Measurements from ENCODE around the gene CDIPT. TPM values are rescaled to one million over a fixed set of nuclear protein-coding genes. Genes with fewer than 3 reads are reported as not detected.
"Not testable (repeated sequence)": the region's sequence is repeated elsewhere in the genome, so short reads cannot be mapped to it uniquely, and the experiment has no call there.

CDIPT gene
- total RNA-seq, 3 donors from 2014 or later (not counting 1 experiment from before 2014, with no cell fraction given) = 42.3 to 66.9 (median 53.0) TPM

GRCh38 chr16:29910819-29911675, 48.0 kb upstream of the CDIPT start:
- H3K27me3 ChIP-seq (ENCODE audit: control insufficient read depth, insufficient read depth, low read length) = no peaks in the 10 kb centered on the region
- WGBS (ENCODE audit: insufficient coverage) = 96% methylated on average over 20 of the region's 20 CpGs
- no peak overlapping the region for H3K4me3 Mint-ChIP-seq
- DNase-seq (no peak), ATAC-seq (no peak)
- no peaks in the 10 kb centered on the region for H3K9me3 Mint-ChIP-seq
- no peak overlapping the region for H3K27ac ChIP-seq (ENCODE audit: low read length)
- no peaks in the 10 kb centered on the region for H3K4me1 Mint-ChIP-seq
- no peaks in the 10 kb centered on the region for H3K9me3 ChIP-seq (ENCODE audit: control insufficient read depth, insufficient read depth, low read length)
- no peaks in the 10 kb centered on the region for H3K27me3 Mint-ChIP-seq (ENCODE audit: low read depth in 2 of 2)
- H3K27ac Mint-ChIP-seq = no peak overlapping the region
- H3K36me3 ChIP-seq (ENCODE audit: control insufficient read depth, insufficient read depth, low read length) = peaks cover 4% of the 10 kb centered on the region
- intact Hi-C loops (cut with micrococcal nuclease) = no loop called here
- H3K36me3 Mint-ChIP-seq = no peaks in the 10 kb centered on the region
- H3K4me1 ChIP-seq (ENCODE audit: control insufficient read depth, insufficient read depth, low read length) = no peaks in the 10 kb centered on the region
- no peak overlapping the region for H3K4me3 ChIP-seq (ENCODE audit: low read length)
- TF ChIP-seq CTCF (IDR thresholded peaks at IDR 0.05) = no peak

- H3K9me3 Mint-ChIP-seq; H3K27me3 Mint-ChIP-seq (ENCODE audit: low read depth in 2 of 2); H3K36me3 ChIP-seq (ENCODE audit: control insufficient read depth, insufficient read depth, low read length); H3K27me3 ChIP-seq (ENCODE audit: control insufficient read depth, insufficient read depth, low read length); H3K9me3 ChIP-seq (ENCODE audit: control insufficient read depth, insufficient read depth, low read length); H3K4me1 ChIP-seq (ENCODE audit: control insufficient read depth, insufficient read depth, low read length); H3K27ac Mint-ChIP-seq; H3K4me3 ChIP-seq (ENCODE audit: low read length); intact Hi-C loops (cut with micrococcal nuclease); ATAC-seq; DNase-seq; H3K27ac ChIP-seq (ENCODE audit: low read length); H3K4me3 Mint-ChIP-seq; H3K36me3 Mint-ChIP-seq; H3K4me1 Mint-ChIP-seq: not testable (repeated sequence)
- 76% methylated on average over 3 of the region's 6 CpGs for WGBS (ENCODE audit: insufficient coverage)
Observed at GRCh38 chr16:29909851-29910250, 46.8 kb upstream of the CDIPT start.

- H3K4me3 Mint-ChIP-seq = no peak overlapping the region
- Histone ChIP-seq H3K36me3 (ENCODE audit: control insufficient read depth, insufficient read depth, low read length) (peaks cover 4% of the 10 kb centered on the region), H3K27ac (ENCODE audit: low read length) (no peak overlapping the region), H3K4me3 (ENCODE audit: low read length) (no peak overlapping the region), H3K9me3 (ENCODE audit: control insufficient read depth, insufficient read depth, low read length) (no peaks in the 10 kb centered on the region), H3K4me1 (ENCODE audit: control insufficient read depth, insufficient read depth, low read length) (no peaks in the 10 kb centered on the region), H3K27me3 (ENCODE audit: control insufficient read depth, insufficient read depth, low read length) (no peaks in the 10 kb centered on the region)
- no peaks in the 10 kb centered on the region for H3K9me3 Mint-ChIP-seq
- no peaks in the 10 kb centered on the region for H3K4me1 Mint-ChIP-seq
- intact Hi-C loops (cut with micrococcal nuclease) = no loop called here
- no peaks in the 10 kb centered on the region for H3K27me3 Mint-ChIP-seq (ENCODE audit: low read depth in 2 of 2)
- DNase-seq (no peak), ATAC-seq (no peak)
- no peak for TF ChIP-seq CTCF (IDR thresholded peaks at IDR 0.05)
- 83% methylated on average over 2 of the region's 2 CpGs for WGBS (ENCODE audit: insufficient coverage)
- no peaks in the 10 kb centered on the region for H3K36me3 Mint-ChIP-seq
- H3K27ac Mint-ChIP-seq = no peak overlapping the region
Observed at GRCh38 chr16:29909391-29909790, 46.4 kb upstream of the CDIPT start.

GRCh38 chr16:29908719-29909220, 45.7 kb upstream of the CDIPT start:
- H3K4me1 Mint-ChIP-seq = no peaks in the 10 kb centered on the region
- no peaks in the 10 kb centered on the region for H3K36me3 Mint-ChIP-seq
- DNase-seq (no peak), ATAC-seq (no peak)
- no peaks in the 10 kb centered on the region for H3K9me3 Mint-ChIP-seq
- WGBS (ENCODE audit: insufficient coverage) = 91% methylated on average over 1 of the region's 2 CpGs
- Histone ChIP-seq H3K27me3 (ENCODE audit: control insufficient read depth, insufficient read depth, low read length) (no peaks in the 10 kb centered on the region), H3K36me3 (ENCODE audit: control insufficient read depth, insufficient read depth, low read length) (peaks cover 4% of the 10 kb centered on the region), H3K27ac (ENCODE audit: low read length) (no peak overlapping the region), H3K4me1 (ENCODE audit: control insufficient read depth, insufficient read depth, low read length) (no peaks in the 10 kb centered on the region), H3K4me3 (ENCODE audit: low read length) (no peak overlapping the region), H3K9me3 (ENCODE audit: control insufficient read depth, insufficient read depth, low read length) (no peaks in the 10 kb centered on the region)
- H3K27ac Mint-ChIP-seq = no peak overlapping the region
- TF ChIP-seq CTCF (IDR thresholded peaks at IDR 0.05) = no peak
- intact Hi-C loops (cut with micrococcal nuclease) = no loop called here
- H3K4me3 Mint-ChIP-seq = no peak overlapping the region
- H3K27me3 Mint-ChIP-seq (ENCODE audit: low read depth in 2 of 2) = peaks cover 0 to under 1% of the 10 kb centered on the region in 2 donors

Data from natural killer cell (primary cell).